HCT116 (cell line): ENCODE data around the gene CLPTM1L. TPM values are rescaled to one million over a fixed set of nuclear protein-coding genes. Genes with fewer than 3 reads are reported as not detected.

Experiments used
- ATAC-seq: fragments of 200-7000 bp; cut with Tn5 transposase; 2 replicates; pipeline ENCODE4 v1.9.1; 2020; ENCODE audit warnings: mild to moderate bottlenecking, moderate library complexity
- BruUV-seq: library from RNA; stranded (reverse); fragments of 400-500 nt; replicated peaks from 2 replicates; lab custom pipeline; 2021; lab: Mats Ljungman, UMichigan
- CTCF ChIA-PET: fragments of 300-600 bp; sonication (Branson Sonifier 250); formaldehyde crosslinking; loops from one replicate; lab custom pipeline; 2021; ENCODE audit warnings: antibody characterized with exemption; lab: Charles Lee
- POLR2A ChIA-PET: fragments of 300-600, 350-600 bp; sonication (Branson Sonifier 250); formaldehyde crosslinking; loops from one replicate; lab custom pipeline; 2021; ENCODE audit warnings: antibody characterized with exemption; lab: Charles Lee
- RAD21 ChIA-PET, 2 experiments: fragments of 300-600 bp; sonication (Branson Sonifier 250); formaldehyde crosslinking; loops; one replicate each; lab custom pipeline; 2023; ENCODE audit warnings: low total read pairs in 2 of 2; ENCODE audit not compliant: uncharacterized antibody in 2 of 2, unreplicated experiment in 2 of 2, low non-redundant PET in 1 of 2; lab: Charles Lee
- DNase-seq: peaks from one replicate; pipeline ENCODE4 v3.0.0-alpha.2; 2010; ENCODE audit warnings: low read depth, low spot score
- H2AFZ ChIP-seq: fragments of 200-600 bp; shearing (Covaris generic), sonication (generic); 2 replicates; pipeline ENCODE4 v1.6.1; 2017; ENCODE audit warnings: low read depth, mixed run types, mixed read lengths, antibody characterized with exemption, low read length; ENCODE audit not compliant: poor library complexity, severe bottlenecking
- H3K27ac ChIP-seq: 2 replicates; pipeline ENCODE4 v1.5.1; 2012; ENCODE audit warnings: low read depth, low read length
- H3K27me3 ChIP-seq: fragments of 200-600 bp; sonication (generic); 2 replicates; pipeline ENCODE4 v1.6.1; 2016; ENCODE audit warnings: mixed run types, low read length, mixed read lengths; ENCODE audit not compliant: insufficient read depth
- H3K36me3 ChIP-seq, 2 experiments: fragments of 200-500 bp in 1 of 2; fragments of 200-600 bp in 1 of 2; sonication (Bioruptor generic) in 1 of 2; sonication (generic) in 1 of 2; 2 replicates each; pipeline versions ENCODE4 v1.5.1 to v1.6.1; 2014 to 2016; ENCODE audit warnings: low read length in 2 of 2, inconsistent platforms in 1 of 2, mixed read lengths in 1 of 2, mixed run types in 1 of 2; ENCODE audit not compliant: insufficient read depth in 2 of 2, control insufficient read depth in 1 of 2
- H3K4me1 ChIP-seq, 2 experiments: fragments of 200-600 bp in 1 of 2; sonication (generic) in 1 of 2; 2 replicates each; pipeline versions ENCODE4 v1.5.1 to v1.6.1; 2012 to 2017; ENCODE audit warnings: low read length in 2 of 2, inconsistent platforms in 1 of 2, mild to moderate bottlenecking in 1 of 2, mixed read lengths in 1 of 2, mixed run types in 1 of 2, moderate library complexity in 1 of 2; ENCODE audit not compliant: insufficient read depth in 2 of 2, control insufficient read depth in 1 of 2
- H3K4me2 ChIP-seq: fragments of 200-600 bp; sonication (generic); 2 replicates; pipeline ENCODE4 v1.6.1; 2017; ENCODE audit warnings: mixed run types, low read length, mixed read lengths
- H3K4me3 ChIP-seq, 2 experiments: fragments of 200-600 bp in 1 of 2; sonication (generic) in 1 of 2; replicated peaks in 1 of 2; 2 replicates each; pipeline ENCODE4 v1.5.1; 2011 to 2016; ENCODE audit warnings: low read length in 2 of 2, control low read depth in 1 of 2, low read depth in 1 of 2, mild to moderate bottlenecking in 1 of 2, mixed read lengths in 1 of 2, mixed run types in 1 of 2
- H3K79me2 ChIP-seq: fragments of 200-600 bp; sonication (generic); 2 replicates; pipeline ENCODE4 v1.6.1; 2017; ENCODE audit warnings: mild to moderate bottlenecking, mixed run types, low read length, moderate library complexity, mixed read lengths; ENCODE audit not compliant: insufficient read depth
- H3K9ac ChIP-seq: fragments of 200-600 bp; sonication (generic); 2 replicates; pipeline ENCODE4 v1.6.1; 2016; ENCODE audit warnings: low read length, mixed read lengths
- H3K9me2 ChIP-seq: fragments of 200-600 bp; sonication (generic), shearing (Covaris generic); 2 replicates; pipeline ENCODE4 v1.6.1; 2017; ENCODE audit warnings: mixed run types, mild to moderate bottlenecking, moderate library complexity; ENCODE audit not compliant: insufficient read depth
- H3K9me3 ChIP-seq, 2 experiments: fragments of 200-500 bp in 1 of 2; fragments of 200-600 bp in 1 of 2; sonication (Bioruptor generic) in 1 of 2; sonication (generic) in 1 of 2; 2 replicates each; pipeline ENCODE4 v1.6.1; 2014 to 2017; ENCODE audit warnings: low read length in 2 of 2, mixed read lengths in 2 of 2, inconsistent platforms in 1 of 2, low read depth in 1 of 2, mild to moderate bottlenecking in 1 of 2, mixed run types in 1 of 2, moderate library complexity in 1 of 2; ENCODE audit not compliant: control insufficient read depth in 1 of 2, insufficient read depth in 1 of 2
- H4K20me1 ChIP-seq: fragments of 200-600 bp; sonication (generic), shearing (Covaris generic); 2 replicates; pipeline ENCODE4 v1.6.1; 2017; ENCODE audit warnings: mixed run types, mild to moderate bottlenecking, moderate library complexity; ENCODE audit not compliant: insufficient read depth
- ATF3 ChIP-seq: IDR thresholded peaks from 2 replicates; pipeline ENCODE4 v1.6.1; 2012
- CBX3 ChIP-seq: IDR thresholded peaks from 2 replicates; pipeline ENCODE4 v1.6.1; 2012; ENCODE audit warnings: low read depth
- CEBPB ChIP-seq: IDR thresholded peaks from 2 replicates; pipeline ENCODE4 v1.6.1; 2012; ENCODE audit warnings: low read depth
- CTCF ChIP-seq, 3 experiments: fragments of 200-600 bp in 1 of 3; sonication (generic) in 1 of 3; IDR thresholded peaks in 2 of 3; conservative IDR thresholded peaks in 1 of 3; 2 replicates each; pipeline ENCODE4 v1.5.1; 2012 to 2017; ENCODE audit warnings: low read depth in 2 of 3, low read length in 2 of 3, antibody characterized with exemption in 1 of 3, borderline replicate concordance in 1 of 3, control low read depth in 1 of 3, mild to moderate bottlenecking in 1 of 3, mixed read lengths in 1 of 3, mixed run types in 1 of 3, moderate library complexity in 1 of 3; ENCODE audit not compliant: insufficient read depth in 1 of 3
- ELF1 ChIP-seq: IDR thresholded peaks from 2 replicates; pipeline ENCODE4 v1.6.1; 2012; ENCODE audit warnings: low read depth, borderline replicate concordance
- EZH2 ChIP-seq: fragments of 200-600 bp; sonication (generic); IDR thresholded peaks from 2 replicates; pipeline ENCODE4 v1.6.1; 2017; ENCODE audit warnings: antibody characterized with exemption, mixed run types
- EZH2phosphoT487 ChIP-seq: fragments of 200-600 bp; IDR thresholded peaks from 2 replicates; pipeline ENCODE4 v1.6.1; 2018; ENCODE audit warnings: antibody characterized with exemption, borderline replicate concordance
- FOSL1 ChIP-seq: IDR thresholded peaks from 2 replicates; pipeline ENCODE4 v1.6.1; 2012; ENCODE audit warnings: low read depth
- JUND ChIP-seq: IDR thresholded peaks from 2 replicates; pipeline ENCODE4 v1.6.1; 2012
- RAD21 ChIP-seq: IDR thresholded peaks from 2 replicates; pipeline ENCODE4 v1.6.1; 2012; ENCODE audit warnings: low read depth, mild to moderate bottlenecking
- REST ChIP-seq: IDR thresholded peaks from 2 replicates; pipeline ENCODE4 v1.6.1; 2012; ENCODE audit warnings: low read depth
- SP1 ChIP-seq: IDR thresholded peaks from 2 replicates; pipeline ENCODE4 v1.6.1; 2012; ENCODE audit warnings: low read depth
- TCF7L2 ChIP-seq: IDR thresholded peaks from 2 replicates; pipeline ENCODE4 v1.7.0; 2011; ENCODE audit warnings: borderline replicate concordance, inconsistent platforms; ENCODE audit not compliant: insufficient read depth, insufficient read length; ENCODE audit errors: extremely low read depth
- YY1 ChIP-seq: IDR thresholded peaks from 2 replicates; pipeline ENCODE4 v1.6.1; 2011; ENCODE audit warnings: low read length, low read depth, moderate library complexity, mild to moderate bottlenecking; ENCODE audit not compliant: insufficient replicate concordance; ENCODE audit errors: extremely low read depth
- ZBTB33 ChIP-seq: IDR thresholded peaks from 2 replicates; pipeline ENCODE4 v1.6.1; 2011; ENCODE audit warnings: mild to moderate bottlenecking, low read length, moderate library complexity; ENCODE audit not compliant: insufficient replicate concordance; ENCODE audit errors: extremely low read depth
- ZNF274 ChIP-seq: fragments of 200-500 bp; sonication (Bioruptor generic); IDR thresholded peaks from 2 replicates; pipeline ENCODE4 v1.6.1; 2014; ENCODE audit warnings: mild to moderate bottlenecking, low read depth, low read length, inconsistent platforms
- intact Hi-C: fragments of 100-400 bp; cut with micrococcal nuclease; formaldehyde crosslinking; loops from 2 replicates; pipeline ENCODE4 v1.10.0; 2022
- total RNA-seq: library from RNA; stranded (reverse); gene quantifications from one replicate; pipeline ENCODE4 v1.2.1, GENCODE V29; 2021; ENCODE audit not compliant: unreplicated experiment

Gene CLPTM1L
- total RNA-seq, 1 experiment from 2014 or later: 98.4 TPM

DNA sequence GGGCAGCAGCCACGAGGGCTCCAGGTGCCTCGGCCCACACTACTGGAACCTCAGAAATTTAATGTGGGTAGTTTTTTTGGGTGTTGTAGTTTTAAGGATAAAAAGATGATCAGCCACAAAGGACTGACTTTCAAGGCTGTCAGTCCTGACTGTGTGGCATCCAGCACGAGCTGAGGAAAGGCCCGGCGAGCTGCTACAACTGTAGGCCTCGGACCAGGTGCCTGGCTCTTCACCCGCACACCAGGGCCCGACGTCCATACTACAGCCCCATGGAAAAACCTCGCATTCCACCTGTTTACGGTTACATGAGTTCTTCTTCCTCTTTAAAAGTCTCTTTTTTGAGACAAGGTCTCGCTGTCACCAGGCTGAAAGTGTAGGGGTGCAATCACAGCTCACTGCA lies 2.6 kb downstream of the CLPTM1L start (continued):
- TF ChIP-seq CTCF (IDR thresholded peaks at IDR 0.05 in 2 of 3, conservative IDR thresholded peaks at IDR 0.05 in 1 of 3; ENCODE audit: borderline replicate concordance in 1 of 3, insufficient read depth in 1 of 3, low read depth in 2 of 3, low read length in 2 of 3) (no peak), ELF1 (no peak), ZNF274 (no peak), EZH2phosphoT487 (no peak), EZH2 (no peak), TCF7L2 (no peak), YY1 (no peak), SP1 (no peak), ZBTB33 (no peak), CBX3 (no peak), FOSL1 (no peak)

- H4K20me1 ChIP-seq: no peaks in the 10 kb centered on the region
- H3K9ac ChIP-seq: no peak overlapping the region
- peaks cover 24 to 42% of the 10 kb centered on the region in 2 experiments for H3K36me3 ChIP-seq
- no peak overlapping the region for H2AFZ ChIP-seq
- no peak overlapping the region for H3K4me3 ChIP-seq
- ChIA-PET POLR2A (no interaction called here), CTCF (no interaction called here), RAD21 (no interaction called here)
- H3K27ac ChIP-seq: no peak overlapping the region
- H3K79me2 ChIP-seq: peaks cover 68% of the 10 kb centered on the region
- no peaks in the 10 kb centered on the region for H3K27me3 ChIP-seq
- ATAC-seq (no peak), DNase-seq (no peak)
- no peak overlapping the region for H3K4me2 ChIP-seq
- no peaks in the 10 kb centered on the region for H3K9me2 ChIP-seq
- intact Hi-C loops: loop anchor here (10.0 kb wide), 1 partner anchor 253 kb away; no protein-coding TSS in a partner anchor
- H3K9me3 ChIP-seq: no peaks in the 10 kb centered on the region
- no TSS peak for BruUV-seq
- H3K4me1 ChIP-seq: peaks cover 13 to 22% of the 10 kb centered on the region in 2 experiments; a peak in 3 of 4 replicates
- TF ChIP-seq YY1 (no peak), ATF3 (no peak), ZNF274 (no peak), JUND (no peak), REST (no peak), EZH2phosphoT487 (no peak), CEBPB (no peak), RAD21 (no peak)
These were observed 3.0 kb downstream of the CLPTM1L start for GRCh38 chr5:1341863-1342262.
